ENCODE measurements around the gene TAB2.
"Not testable (repeated sequence)": the region's sequence is repeated elsewhere in the genome, so short reads cannot be mapped to it uniquely, and the experiment has no call there.

TAB2 gene

GRCh38 chr6:149431905-149432775, 114.6 kb downstream of the TAB2 start:
- DNase-seq (ENCODE audit: low read depth, low spot score): peak; percentile 72
- H3K4me3 ChIP-seq (ENCODE audit: low read length): no peak overlapping the region

GRCh38 chr6:149433405-149433804, 115.9 kb downstream of the TAB2 start:
- no peak overlapping the region for H3K4me3 ChIP-seq (ENCODE audit: low read length)

GRCh38 chr6:149433881-149434280, 116.4 kb downstream of the TAB2 start:
- DNase-seq (ENCODE audit: low read depth, low spot score): no peak
- no peak overlapping the region for H3K4me3 ChIP-seq (ENCODE audit: low read length)

More at GRCh38 chr6:149433405-149433804, 115.9 kb downstream of the TAB2 start:
- no peak for DNase-seq (ENCODE audit: low read depth, low spot score)

- DNase-seq (ENCODE audit: low read depth, low spot score): no peak
- no peak overlapping the region for H3K4me3 ChIP-seq (ENCODE audit: low read length)
Measured at GRCh38 chr6:149435919-149436586, 118.5 kb downstream of the TAB2 start.

- H3K4me3 ChIP-seq (ENCODE audit: low read length): no peak overlapping the region
- no peak for DNase-seq (ENCODE audit: low read depth, low spot score)
Measured at GRCh38 chr6:149436647-149437046, 119.1 kb downstream of the TAB2 start.

GRCh38 chr6:149437212-149437611, 119.7 kb downstream of the TAB2 start:
- DNase-seq (ENCODE audit: low read depth, low spot score): peak; percentile 23
- H3K4me3 ChIP-seq (ENCODE audit: low read length): no peak overlapping the region

GRCh38 chr6:149438855-149439254, 121.3 kb downstream of the TAB2 start:
- no peak for DNase-seq (ENCODE audit: low read depth, low spot score)

GRCh38 chr6:149439626-149440025, 122.1 kb downstream of the TAB2 start:
- DNase-seq (ENCODE audit: low read depth, low spot score): no peak
- no peak overlapping the region for H3K4me3 ChIP-seq (ENCODE audit: low read length)

More at GRCh38 chr6:149438855-149439254, 121.3 kb downstream of the TAB2 start:
- H3K4me3 ChIP-seq (ENCODE audit: low read length): no peak overlapping the region

- no peak overlapping the region for H3K4me3 ChIP-seq (ENCODE audit: low read length)
- no peak for DNase-seq (ENCODE audit: low read depth, low spot score)
Measured at GRCh38 chr6:149440735-149441671, 123.5 kb downstream of the TAB2 start.

GRCh38 chr6:149441740-149442139, 124.2 kb downstream of the TAB2 start:
- no peak for DNase-seq (ENCODE audit: low read depth, low spot score)
- H3K4me3 ChIP-seq (ENCODE audit: low read length): no peak overlapping the region

- DNase-seq (ENCODE audit: low read depth, low spot score): no peak
- H3K4me3 ChIP-seq (ENCODE audit: low read length): no peak overlapping the region
Measured at GRCh38 chr6:149443411-149444181, 126.1 kb downstream of the TAB2 start.

- not testable (repeated sequence) for H3K4me3 ChIP-seq (ENCODE audit: low read length); DNase-seq (ENCODE audit: low read depth, low spot score)
Measured at GRCh38 chr6:149444360-149445094, 127.0 kb downstream of the TAB2 start.

- no peak overlapping the region for H3K4me3 ChIP-seq (ENCODE audit: low read length)
- DNase-seq (ENCODE audit: low read depth, low spot score): no peak
Measured at GRCh38 chr6:149445095-149445466, 127.6 kb downstream of the TAB2 start.

GRCh38 chr6:149445573-149445972, 128.1 kb downstream of the TAB2 start:
- no peak for DNase-seq (ENCODE audit: low read depth, low spot score)
- H3K4me3 ChIP-seq (ENCODE audit: low read length): no peak overlapping the region

- DNase-seq (ENCODE audit: low read depth, low spot score): no peak
- no peak overlapping the region for H3K4me3 ChIP-seq (ENCODE audit: low read length)
Measured at GRCh38 chr6:149446791-149447376, 129.4 kb downstream of the TAB2 start.

- DNase-seq (ENCODE audit: low read depth, low spot score): no peak
- H3K4me3 ChIP-seq (ENCODE audit: low read length): no peak overlapping the region
Measured at GRCh38 chr6:149448821-149449453, 131.4 kb downstream of the TAB2 start.

All from Jurkat, Clone E6-1 (cell line).